IMR-90 (cell line): ENCODE measurements around the gene SLC9A9. TPM values are rescaled to one million over a fixed set of nuclear protein-coding genes. Genes with fewer than 3 reads are reported as not detected.

ENCODE experiments used
- ATAC-seq: fragments of 200-7000 bp; cut with Tn5 transposase; 2 replicates; pipeline ENCODE4 v1.9.1; 2020; ENCODE audit warnings: low read depth, mild to moderate bottlenecking, moderate library complexity
- BruUV-seq: library from RNA; stranded (reverse); fragments of 400-500 nt; replicated peaks from 2 replicates; lab custom pipeline; 2021; lab: Mats Ljungman, UMichigan
- CTCF ChIA-PET: fragments of 300-600 bp; formaldehyde crosslinking; extraction: SDS; loops from one replicate; lab custom pipeline; 2021; ENCODE audit warnings: antibody characterized with exemption; lab: Yijun Ruan, JAX
- POLR2A ChIA-PET: fragments of 300-600 bp; sonication (Branson Sonifier 250); formaldehyde crosslinking; loops from one replicate; lab custom pipeline; 2022; ENCODE audit warnings: antibody characterized with exemption; ENCODE audit not compliant: unreplicated experiment; lab: Charles Lee
- DNase-seq: peaks from one replicate; pipeline ENCODE4 v3.0.0; 2013
- H2AFZ ChIP-seq: replicated peaks from 2 replicates; pipeline ENCODE3; 2013; ENCODE audit warnings: low read length, mild to moderate bottlenecking; ENCODE audit not compliant: poor library complexity
- H2AK5ac ChIP-seq: 2 replicates; pipeline ENCODE4 v1.6.1; 2013; ENCODE audit warnings: low read depth, low read length, inconsistent platforms
- H2AK9ac ChIP-seq: replicated peaks from 2 replicates; pipeline ENCODE3; 2013; ENCODE audit warnings: mild to moderate bottlenecking, low read depth, low read length, moderate library complexity; ENCODE audit not compliant: poor library complexity
- H2BK120ac ChIP-seq: 2 replicates; pipeline ENCODE4 v1.6.1; 2013; ENCODE audit warnings: low read depth, low read length, inconsistent platforms
- H2BK15ac ChIP-seq: 3 replicates; pipeline ENCODE4 v1.6.1; 2013; ENCODE audit warnings: low read depth, low read length, inconsistent platforms
- H2BK20ac ChIP-seq: 2 replicates; pipeline ENCODE4 v1.6.1; 2013; ENCODE audit warnings: low read depth, mild to moderate bottlenecking, inconsistent platforms, low read length, moderate library complexity
- H2BK5ac ChIP-seq: 2 replicates; pipeline ENCODE4 v1.6.1; 2013; ENCODE audit warnings: mild to moderate bottlenecking, low read depth, low read length, inconsistent platforms; ENCODE audit not compliant: poor library complexity, severe bottlenecking
- H3K14ac ChIP-seq: replicated peaks from 2 replicates; pipeline ENCODE4 v1.6.1; 2013; ENCODE audit warnings: low read depth, low read length, inconsistent platforms
- H3K18ac ChIP-seq: 2 replicates; pipeline ENCODE4 v1.6.1; 2013; ENCODE audit warnings: low read depth, low read length, control low read depth
- H3K23ac ChIP-seq: 2 replicates; pipeline ENCODE4 v1.6.1; 2013; ENCODE audit warnings: low read depth, low read length, inconsistent platforms
- H3K27ac ChIP-seq: 2 replicates; pipeline ENCODE4 v1.5.1; 2013; ENCODE audit warnings: mild to moderate bottlenecking, control low read depth, low read length; ENCODE audit not compliant: insufficient read depth
- H3K27me3 ChIP-seq: 2 replicates; pipeline ENCODE4 v1.6.1; 2013; ENCODE audit warnings: low read length; ENCODE audit not compliant: control insufficient read depth, insufficient read depth
- H3K36me3 ChIP-seq: 2 replicates; pipeline ENCODE4 v1.6.1; 2013; ENCODE audit warnings: low read length, mixed read lengths; ENCODE audit not compliant: control insufficient read depth, insufficient read depth
- H3K4ac ChIP-seq: 2 replicates; pipeline ENCODE4 v1.6.1; 2013; ENCODE audit warnings: low read depth, low read length, inconsistent platforms
- H3K4me1 ChIP-seq: 2 replicates; pipeline ENCODE4 v1.6.1; 2013; ENCODE audit warnings: low read length, mixed read lengths; ENCODE audit not compliant: control insufficient read depth, insufficient read depth
- H3K4me2 ChIP-seq: 2 replicates; pipeline ENCODE4 v1.6.1; 2013; ENCODE audit warnings: low read depth, mild to moderate bottlenecking, control low read depth, low read length, moderate library complexity
- H3K4me3 ChIP-seq: 2 replicates; pipeline ENCODE4 v1.5.1; 2013; ENCODE audit warnings: low read depth, mild to moderate bottlenecking, control low read depth, low read length, moderate library complexity; ENCODE audit not compliant: insufficient read depth
- H3K56ac ChIP-seq: 2 replicates; pipeline ENCODE4 v1.6.1; 2013; ENCODE audit warnings: low read length, inconsistent platforms; ENCODE audit not compliant: insufficient read depth; ENCODE audit errors: extremely low read depth
- H3K79me1 ChIP-seq, 2 experiments: 2 replicates each; pipeline ENCODE4 v1.6.1; 2013; ENCODE audit warnings: low read length in 2 of 2, inconsistent platforms in 1 of 2, low read depth in 1 of 2
- H3K9ac ChIP-seq: 2 replicates; pipeline ENCODE4 v1.6.1; 2013; ENCODE audit warnings: low read depth, low read length, control low read depth
- H3K9me1 ChIP-seq: 2 replicates; pipeline ENCODE4 v1.6.1; 2013; ENCODE audit warnings: low read length, inconsistent platforms; ENCODE audit not compliant: insufficient read depth
- H3K9me3 ChIP-seq: 2 replicates; pipeline ENCODE4 v1.6.1; 2013; ENCODE audit warnings: low read length; ENCODE audit not compliant: control insufficient read depth, insufficient read depth
- H4K20me1 ChIP-seq: 2 replicates; pipeline ENCODE4 v1.6.1; 2013; ENCODE audit warnings: low read length, inconsistent platforms; ENCODE audit not compliant: insufficient read depth
- H4K5ac ChIP-seq: 2 replicates; pipeline ENCODE4 v1.6.1; 2013; ENCODE audit warnings: mild to moderate bottlenecking, low read depth, low read length, control low read depth
- H4K8ac ChIP-seq, 2 experiments: 2 replicates each; pipeline ENCODE4 v1.6.1; 2013; ENCODE audit warnings: low read depth in 2 of 2, low read length in 2 of 2, control low read depth in 1 of 2, inconsistent platforms in 1 of 2
- H4K91ac ChIP-seq: 2 replicates; pipeline ENCODE4 v1.6.1; 2013; ENCODE audit warnings: low read depth, low read length, inconsistent platforms; ENCODE audit not compliant: insufficient read depth
- MXI1 ChIP-seq: IDR thresholded peaks from 2 replicates; pipeline ENCODE4 v1.6.1; 2012; ENCODE audit warnings: low read depth, mild to moderate bottlenecking, low read length, moderate library complexity, borderline replicate concordance
- RAD21 ChIP-seq: IDR thresholded peaks from 2 replicates; pipeline ENCODE4 v1.6.1; 2012; ENCODE audit warnings: low read length, improper control_type of control experiment
- WGBS, 2 experiments: methylation state at CpG; one replicate each; pipeline versions ENCODE4 v1.1.5 to v1.1.7; 2013; ENCODE audit warnings: missing lambda C conversion rate in 2 of 2; ENCODE audit not compliant: insufficient read length in 1 of 2; ENCODE audit errors: extremely low coverage in 2 of 2; 5-methylcytosine and 5-hydroxymethylcytosine counted together
- dilution Hi-C: fragments of 300-500 bp; cut with HindIII; formaldehyde crosslinking; loops from one replicate; pipeline ENCODE4 v1.14.3; 2018; ENCODE audit warnings: low sequenced_read_pairs; ENCODE audit not compliant: unreplicated experiment
- in situ Hi-C: fragments of 300-500 bp; cut with MboI; formaldehyde crosslinking; loops from 3 replicates; pipeline ENCODE4 v1.14.3; 2019; ENCODE audit warnings: low sequenced_read_pairs, inconsistent platforms, mixed read lengths
- intact Hi-C: fragments of 100-400 bp; cut with micrococcal nuclease; formaldehyde crosslinking; loops from 2 replicates; pipeline ENCODE4 v1.10.0; 2022
- polyA plus RNA-seq, 3 experiments: library from polyadenylated mRNA; depleted of rRNA; stranded (reverse); fragments of >200 nt; gene quantifications; 2 replicates each; pipeline ENCODE4 v1.2.3, GENCODE V29; 2012; ENCODE audit warnings: low replicate concordance in 1 of 3
- total RNA-seq: library from RNA; depleted of rRNA; stranded (reverse); fragments of >200 nt; gene quantifications from 2 replicates; pipeline ENCODE4 v1.2.3, GENCODE V29; 2012
- TF ChIP-seq, protein P1 (sequence below): fragments of 150-350 bp; IDR thresholded peaks from 2 replicates; pipeline ENCODE4 v1.6.1; 2016; ENCODE audit warnings: low read depth, mild to moderate bottlenecking, low read length, moderate library complexity, borderline replicate concordance

SLC9A9 gene
- total and polyA plus RNA-seq, 2 of the 4 experiments (the other 2 are of a cell fraction), result 1.4 to 2.3 TPM

- ATAC-seq (peak; percentile 24), DNase-seq (no peak)
- Histone ChIP-seq H3K23ac (no peak overlapping the region), H2AK9ac (no peak overlapping the region), H3K9me1 (no peaks in the 10 kb centered on the region), H3K9ac (no peak overlapping the region), H3K4me1 (no peaks in the 10 kb centered on the region), H3K9me3 (no peaks in the 10 kb centered on the region), H3K4me2 (no peak overlapping the region; the same call in 1 of the 2 replicates), H2BK15ac (no peak overlapping the region), H3K79me1 (no peaks in the 10 kb centered on the region), H4K5ac (no peak overlapping the region), H3K36me3 (no peaks in the 10 kb centered on the region), H2AK5ac (no peak overlapping the region), H4K20me1 (no peaks in the 10 kb centered on the region), H4K91ac (no peak overlapping the region), H3K18ac (no peak overlapping the region), H3K14ac (no peak overlapping the region), H2BK120ac (no peak overlapping the region), H3K27me3 (no peaks in the 10 kb centered on the region), H2BK20ac (no peak overlapping the region), H4K8ac (no peak overlapping the region), H3K4me3 (no peak overlapping the region), H2AFZ (no peak overlapping the region), H3K27ac (no peak overlapping the region), H2BK5ac (no peak overlapping the region), H3K56ac (no peak overlapping the region), H3K4ac (no peak overlapping the region)
- BruUV-seq, result no TSS peak
- dilution Hi-C loops, result no loop called here
- TF ChIP-seq MXI1 (no peak), RAD21 (no peak)
- TF ChIP-seq, protein P1, sequence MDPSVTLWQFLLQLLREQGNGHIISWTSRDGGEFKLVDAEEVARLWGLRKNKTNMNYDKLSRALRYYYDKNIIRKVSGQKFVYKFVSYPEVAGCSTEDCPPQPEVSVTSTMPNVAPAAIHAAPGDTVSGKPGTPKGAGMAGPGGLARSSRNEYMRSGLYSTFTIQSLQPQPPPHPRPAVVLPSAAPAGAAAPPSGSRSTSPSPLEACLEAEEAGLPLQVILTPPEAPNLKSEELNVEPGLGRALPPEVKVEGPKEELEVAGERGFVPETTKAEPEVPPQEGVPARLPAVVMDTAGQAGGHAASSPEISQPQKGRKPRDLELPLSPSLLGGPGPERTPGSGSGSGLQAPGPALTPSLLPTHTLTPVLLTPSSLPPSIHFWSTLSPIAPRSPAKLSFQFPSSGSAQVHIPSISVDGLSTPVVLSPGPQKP, result no peak
- no CpG with 5 or more reads among the region's 3 CpGs for WGBS, 2 experiments
- in situ Hi-C loops, result no loop called here
- POLR2A ChIA-PET, result interaction anchor here (0.6 kb wide), 1 partner anchor 13 kb away, joined by 4 read pairs; no protein-coding TSS in a partner anchor
- CTCF ChIA-PET, result no interaction called here
- intact Hi-C loops, result no loop called here
Measured at GRCh38 chr3:143535994-143536784, 312.1 kb downstream of the SLC9A9 start.
